HepG2 (cell line): ENCODE results near the gene ORC2. TPM values are rescaled to one million over a fixed set of nuclear protein-coding genes. Genes with fewer than 3 reads are reported as not detected.

Experiments
- ETS1 ChIP-seq: sonication (generic); formaldehyde crosslinking; IDR thresholded peaks from 2 replicates; pipeline ENCODE4 v1.4.0; 2020; ENCODE audit warnings: missing genetic modification reagents
- FOXK1 ChIP-seq: sonication (generic); formaldehyde crosslinking; IDR thresholded peaks from 2 replicates; pipeline ENCODE4 v1.4.0; 2020; ENCODE audit warnings: low read depth, missing genetic modification reagents, borderline replicate concordance
- GPN1 ChIP-seq: sonication (generic); formaldehyde crosslinking; IDR thresholded peaks from 2 replicates; pipeline ENCODE4 v1.5.1; 2020; ENCODE audit warnings: missing genetic modification reagents, borderline replicate concordance
- MAFF ChIP-seq: IDR thresholded peaks from 2 replicates; pipeline ENCODE4 v1.6.1; 2011; ENCODE audit warnings: low read depth, low read length, improper control_type of control experiment
- MAZ ChIP-seq, 2 experiments: sonication (generic) in 1 of 2; formaldehyde crosslinking in 1 of 2; IDR thresholded peaks; 2 replicates each; pipeline versions ENCODE4 v1.5.0 to v1.6.1; 2012 to 2020; ENCODE audit warnings: low read depth in 2 of 2, mild to moderate bottlenecking in 2 of 2, borderline replicate concordance in 1 of 2, improper control_type of control experiment in 1 of 2, low read length in 1 of 2, missing genetic modification reagents in 1 of 2, moderate library complexity in 1 of 2
- NONO ChIP-seq, 2 experiments: fragments of 450-650 bp in 1 of 2; sonication (generic) in 1 of 2; formaldehyde crosslinking in 1 of 2; IDR thresholded peaks in 1 of 2; conservative IDR thresholded peaks in 1 of 2; 2 replicates each; pipeline versions ENCODE4 v1.6.1 to v1.8.0; 2017 to 2022; ENCODE audit warnings: mild to moderate bottlenecking in 1 of 2, missing genetic modification reagents in 1 of 2, moderate library complexity in 1 of 2
- RNF219 ChIP-seq: sonication (generic); formaldehyde crosslinking; IDR thresholded peaks from 2 replicates; pipeline ENCODE4 v1.5.0; 2020; ENCODE audit warnings: mild to moderate bottlenecking, missing genetic modification reagents
- THYN1 ChIP-seq: sonication (generic); formaldehyde crosslinking; IDR thresholded peaks from 2 replicates; pipeline ENCODE4 v1.8.1; 2023; ENCODE audit warnings: low read depth, mild to moderate bottlenecking, moderate library complexity, missing genetic modification reagents, borderline replicate concordance
- TRIM24 ChIP-seq: sonication (generic); formaldehyde crosslinking; IDR thresholded peaks from 2 replicates; pipeline ENCODE4 v1.8.0; 2022; ENCODE audit warnings: mild to moderate bottlenecking, missing genetic modification reagents
- U2AF2 ChIP-seq: fragments of 200-400 bp; formaldehyde crosslinking; IDR thresholded peaks from 2 replicates; pipeline ENCODE4 v1.6.1; 2017; ENCODE audit warnings: low read depth, mild to moderate bottlenecking, low read length
- ZBTB42 ChIP-seq: sonication (generic); formaldehyde crosslinking; IDR thresholded peaks from 2 replicates; pipeline ENCODE4 v1.5.0; 2020; ENCODE audit warnings: mild to moderate bottlenecking, missing genetic modification reagents
- ZNF138 ChIP-seq: sonication (generic); formaldehyde crosslinking; IDR thresholded peaks from 2 replicates; pipeline ENCODE4 v1.5.0; 2020; ENCODE audit warnings: mild to moderate bottlenecking, low read depth, missing genetic modification reagents
- ZNF225 ChIP-seq: sonication (generic); formaldehyde crosslinking; IDR thresholded peaks from 2 replicates; pipeline ENCODE4 v1.4.0; 2020; ENCODE audit warnings: mild to moderate bottlenecking, missing genetic modification reagents
- ZNF331 ChIP-seq: sonication (generic); formaldehyde crosslinking; IDR thresholded peaks from 2 replicates; pipeline ENCODE4 v1.4.0; 2020; ENCODE audit warnings: missing genetic modification reagents
- ZNF597 ChIP-seq: sonication (generic); formaldehyde crosslinking; IDR thresholded peaks from 2 replicates; pipeline ENCODE4 v1.5.0; 2020; ENCODE audit warnings: missing genetic modification reagents
- ZNF83 ChIP-seq: sonication (generic); formaldehyde crosslinking; IDR thresholded peaks from 2 replicates; pipeline ENCODE4 v1.4.0; 2020; ENCODE audit warnings: missing genetic modification reagents, mild to moderate bottlenecking, borderline replicate concordance
- polyA plus RNA-seq, 8 experiments: library from polyadenylated mRNA; depleted of rRNA in 3 of 8; stranded (reverse) in 7 of 8; unstranded in 1 of 8; fragments of >200 nt; fragmentation: Illumina TruSeq in 4 of 8; extraction: Trizol in 4 of 8; gene quantifications; 2 replicates each; pipeline versions ENCODE4 v1.2.1 to v1.2.3, GENCODE V29; 2011 to 2016; ENCODE audit warnings: low read depth in 4 of 8, missing spikeins in 1 of 8, mixed read lengths in 1 of 8; ENCODE audit not compliant: insufficient read depth in 1 of 8
- total RNA-seq, 5 experiments: library from RNA; depleted of rRNA; stranded (reverse); fragments of >200 nt; fragmentation: Illumina TruSeq; extraction: Trizol; gene quantifications; 2 replicates each; pipeline ENCODE4 v1.2.3, GENCODE V29; 2016; ENCODE audit warnings: low read depth in 1 of 5
- TF ChIP-seq, protein P1 (sequence below): sonication (generic); formaldehyde crosslinking; IDR thresholded peaks from 2 replicates; pipeline ENCODE4 v1.9.0; 2022; ENCODE audit warnings: missing genetic modification reagents, mild to moderate bottlenecking, borderline replicate concordance

The ORC2 gene
- total and polyA plus RNA-seq, 2 of the 13 experiments (the other 11 are each of a cell fraction or from before 2014, with no cell fraction given), result 19.3 to 73.5 TPM

DNA sequence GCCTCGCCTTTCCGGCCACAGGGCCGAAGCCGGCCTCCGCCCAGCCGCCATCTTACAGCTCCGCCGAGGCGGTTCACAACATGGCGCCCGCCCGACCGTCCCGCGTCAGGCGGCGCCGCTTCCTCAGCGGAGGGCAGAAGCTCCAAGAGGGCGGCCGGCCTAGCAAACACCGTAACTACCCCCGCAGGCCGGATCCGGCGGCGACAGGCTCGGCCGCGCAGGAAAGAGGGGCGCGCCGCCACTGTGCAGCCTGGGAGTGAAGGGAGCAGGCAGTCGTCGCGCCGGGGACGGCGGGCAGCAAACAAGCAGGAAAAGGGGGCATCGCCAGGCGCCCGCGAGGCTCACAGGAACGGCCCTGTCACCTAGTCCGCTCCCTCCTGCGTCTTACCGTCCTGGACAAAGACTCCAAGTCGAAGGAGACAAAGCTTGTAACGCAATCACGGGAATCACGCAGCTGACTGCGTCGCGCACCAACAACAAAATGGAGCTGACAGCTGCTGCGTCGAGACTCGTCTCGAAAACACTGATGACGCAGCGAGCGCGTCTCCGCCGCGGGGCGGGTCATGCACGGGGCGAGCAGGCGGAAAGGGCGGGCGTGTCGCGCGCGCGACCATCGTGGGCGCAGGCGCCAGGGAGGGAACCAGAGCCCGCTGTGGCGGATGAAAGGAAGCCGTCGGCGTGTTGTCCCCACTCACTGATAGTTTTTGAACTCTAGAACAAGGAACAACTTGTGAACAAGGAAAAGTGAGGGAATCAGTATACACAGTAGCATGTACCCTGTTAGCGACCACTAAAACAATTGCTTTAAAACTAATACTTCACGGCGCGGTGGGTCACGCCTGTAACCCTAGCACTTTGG, 99.1 kb downstream of the ORC2 start, which contains the start of gene CLK1 (continued):
- TF ChIP-seq ETS1 (0 out of 2 replicates have a peak, but pooled peaks have one; percentile 67), NONO (IDR thresholded peaks at IDR 0.05) (no peak), NONO (CRISPR knock-in tag; conservative IDR thresholded peaks at IDR 0.05) (peak; percentile 99), TRIM24 (CRISPR knock-in tag) (0 out of 2 replicates have a peak, but pooled peaks have one; percentile 56), RNF219 (CRISPR knock-in tag) (peak; percentile 82; the same call in 1 of the 2 replicates), ZNF83 (CRISPR knock-in tag) (peak; percentile 72; the same call in 1 of the 2 replicates), ZBTB42 (CRISPR knock-in tag) (peak; percentile 86; the same call in 1 of the 2 replicates), FOXK1 (CRISPR knock-in tag) (peak; percentile 95), U2AF2 (no peak), MAZ (IDR thresholded peaks at IDR 0.05; ENCODE audit: borderline replicate concordance, low read depth, low read length) (peak; percentile 91), MAZ (CRISPR knock-in tag; IDR thresholded peaks at IDR 0.05; ENCODE audit: low read depth) (peak; percentile 90), ZNF331 (peak; percentile 94), ZNF225 (peak; percentile 81; the same call in 1 of the 2 replicates), THYN1 (no peak), MAFF (peak; percentile 23; the same call in 1 of the 2 replicates), ZNF138 (peak; percentile 99), GPN1 (CRISPR knock-in tag) (peak; percentile 42; the same call in 1 of the 2 replicates), ZNF597 (CRISPR knock-in tag) (no peak)
- TF ChIP-seq, protein P1, sequence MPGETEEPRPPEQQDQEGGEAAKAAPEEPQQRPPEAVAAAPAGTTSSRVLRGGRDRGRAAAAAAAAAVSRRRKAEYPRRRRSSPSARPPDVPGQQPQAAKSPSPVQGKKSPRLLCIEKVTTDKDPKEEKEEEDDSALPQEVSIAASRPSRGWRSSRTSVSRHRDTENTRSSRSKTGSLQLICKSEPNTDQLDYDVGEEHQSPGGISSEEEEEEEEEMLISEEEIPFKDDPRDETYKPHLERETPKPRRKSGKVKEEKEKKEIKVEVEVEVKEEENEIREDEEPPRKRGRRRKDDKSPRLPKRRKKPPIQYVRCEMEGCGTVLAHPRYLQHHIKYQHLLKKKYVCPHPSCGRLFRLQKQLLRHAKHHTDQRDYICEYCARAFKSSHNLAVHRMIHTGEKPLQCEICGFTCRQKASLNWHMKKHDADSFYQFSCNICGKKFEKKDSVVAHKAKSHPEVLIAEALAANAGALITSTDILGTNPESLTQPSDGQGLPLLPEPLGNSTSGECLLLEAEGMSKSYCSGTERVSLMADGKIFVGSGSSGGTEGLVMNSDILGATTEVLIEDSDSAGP (CRISPR knock-in tag), result peak; percentile 96
